Left hindlimb (tissue), 1 donor: ENCODE measurements around the gene HDAC10.

ENCODE experiments used
- DNase-seq: peaks from one replicate; pipeline ENCODE4 v3.0.0-alpha.2; 2018

Gene HDAC10, protein sequence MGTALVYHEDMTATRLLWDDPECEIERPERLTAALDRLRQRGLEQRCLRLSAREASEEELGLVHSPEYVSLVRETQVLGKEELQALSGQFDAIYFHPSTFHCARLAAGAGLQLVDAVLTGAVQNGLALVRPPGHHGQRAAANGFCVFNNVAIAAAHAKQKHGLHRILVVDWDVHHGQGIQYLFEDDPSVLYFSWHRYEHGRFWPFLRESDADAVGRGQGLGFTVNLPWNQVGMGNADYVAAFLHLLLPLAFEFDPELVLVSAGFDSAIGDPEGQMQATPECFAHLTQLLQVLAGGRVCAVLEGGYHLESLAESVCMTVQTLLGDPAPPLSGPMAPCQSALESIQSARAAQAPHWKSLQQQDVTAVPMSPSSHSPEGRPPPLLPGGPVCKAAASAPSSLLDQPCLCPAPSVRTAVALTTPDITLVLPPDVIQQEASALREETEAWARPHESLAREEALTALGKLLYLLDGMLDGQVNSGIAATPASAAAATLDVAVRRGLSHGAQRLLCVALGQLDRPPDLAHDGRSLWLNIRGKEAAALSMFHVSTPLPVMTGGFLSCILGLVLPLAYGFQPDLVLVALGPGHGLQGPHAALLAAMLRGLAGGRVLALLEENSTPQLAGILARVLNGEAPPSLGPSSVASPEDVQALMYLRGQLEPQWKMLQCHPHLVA

DNA sequence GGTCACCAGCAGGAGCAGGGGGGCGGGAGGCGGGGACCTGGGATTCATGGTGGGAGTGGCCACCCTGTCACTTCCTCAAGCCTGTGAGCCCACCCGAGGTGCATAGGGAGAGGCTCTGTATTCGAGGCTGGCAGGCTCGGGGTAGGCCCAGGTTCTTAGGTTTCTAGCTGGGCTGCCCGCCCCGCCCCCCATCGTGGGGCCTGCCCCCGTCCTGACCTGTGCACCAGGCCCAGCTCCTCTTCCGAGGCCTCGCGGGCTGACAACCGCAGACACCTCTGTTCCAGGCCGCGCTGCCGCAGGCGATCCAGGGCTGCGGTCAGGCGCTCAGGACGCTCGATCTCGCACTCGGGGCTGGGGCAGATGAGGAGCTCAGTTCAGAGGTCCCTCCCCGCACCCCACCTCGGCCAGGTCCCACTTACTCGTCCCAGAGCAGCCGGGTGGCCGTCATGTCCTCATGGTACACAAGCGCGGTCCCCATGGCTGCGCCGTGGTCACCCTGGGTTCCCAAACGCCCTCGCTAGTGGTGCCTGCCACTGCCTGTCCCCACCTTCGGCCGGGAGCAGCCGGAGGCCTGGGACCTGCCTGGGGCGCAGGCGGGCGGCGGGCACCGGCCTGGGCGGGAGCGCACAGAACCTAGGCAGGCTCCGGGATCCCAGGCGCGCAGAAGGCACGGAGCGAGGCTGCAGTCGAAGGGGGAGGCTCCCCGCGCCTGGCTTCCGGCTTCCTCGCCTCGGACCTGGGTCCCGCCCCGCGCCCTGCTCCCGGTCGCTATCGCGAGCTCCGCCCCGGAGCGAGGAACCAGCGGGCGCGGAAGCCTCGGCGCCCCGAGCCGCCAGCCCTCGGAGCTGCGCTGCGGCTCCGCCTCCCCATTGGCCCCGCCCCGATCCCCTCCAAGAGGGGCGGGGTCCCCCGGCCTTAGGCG, at the start of gene HDAC10:
Gene HDAC10 (minus strand): TSS at position 711 of the 922 bp plus-strand sequence. CDS start 233 bp downstream, at position 478.
- peak; percentile 81 for DNase-seq

DNA sequence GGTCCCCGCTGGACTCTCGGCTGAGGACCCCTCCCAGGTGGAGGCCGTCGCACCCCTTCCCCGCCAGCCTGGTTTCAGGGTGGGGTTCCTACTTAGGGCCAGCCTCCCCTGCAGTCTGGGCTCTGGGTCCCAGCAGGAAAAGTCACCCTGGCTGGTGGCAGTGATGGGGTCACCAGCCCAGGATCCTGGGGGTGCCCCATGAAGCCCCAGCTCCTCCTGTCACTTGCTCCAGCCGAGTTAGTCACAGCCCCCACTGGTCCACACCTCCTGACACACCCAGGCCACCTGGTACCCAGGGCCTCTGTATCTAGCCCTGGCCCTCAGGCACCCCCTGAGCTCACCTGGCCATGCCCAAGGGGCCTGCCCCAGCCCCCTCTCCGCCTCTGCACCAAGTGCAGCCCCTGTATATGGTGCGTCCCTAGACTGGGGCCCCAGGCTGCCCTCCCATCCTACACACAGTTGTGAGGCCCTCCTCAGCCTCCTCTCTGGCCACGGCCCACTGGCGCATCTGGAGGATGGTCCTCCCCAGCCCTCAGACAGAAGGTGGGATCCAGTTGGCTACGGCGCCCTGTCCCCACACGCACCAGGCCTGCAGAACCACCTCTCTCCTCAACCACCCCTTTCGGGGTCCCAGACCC, 49.7 kb upstream of the HDAC10 start:
- no peak for DNase-seq

DNA sequence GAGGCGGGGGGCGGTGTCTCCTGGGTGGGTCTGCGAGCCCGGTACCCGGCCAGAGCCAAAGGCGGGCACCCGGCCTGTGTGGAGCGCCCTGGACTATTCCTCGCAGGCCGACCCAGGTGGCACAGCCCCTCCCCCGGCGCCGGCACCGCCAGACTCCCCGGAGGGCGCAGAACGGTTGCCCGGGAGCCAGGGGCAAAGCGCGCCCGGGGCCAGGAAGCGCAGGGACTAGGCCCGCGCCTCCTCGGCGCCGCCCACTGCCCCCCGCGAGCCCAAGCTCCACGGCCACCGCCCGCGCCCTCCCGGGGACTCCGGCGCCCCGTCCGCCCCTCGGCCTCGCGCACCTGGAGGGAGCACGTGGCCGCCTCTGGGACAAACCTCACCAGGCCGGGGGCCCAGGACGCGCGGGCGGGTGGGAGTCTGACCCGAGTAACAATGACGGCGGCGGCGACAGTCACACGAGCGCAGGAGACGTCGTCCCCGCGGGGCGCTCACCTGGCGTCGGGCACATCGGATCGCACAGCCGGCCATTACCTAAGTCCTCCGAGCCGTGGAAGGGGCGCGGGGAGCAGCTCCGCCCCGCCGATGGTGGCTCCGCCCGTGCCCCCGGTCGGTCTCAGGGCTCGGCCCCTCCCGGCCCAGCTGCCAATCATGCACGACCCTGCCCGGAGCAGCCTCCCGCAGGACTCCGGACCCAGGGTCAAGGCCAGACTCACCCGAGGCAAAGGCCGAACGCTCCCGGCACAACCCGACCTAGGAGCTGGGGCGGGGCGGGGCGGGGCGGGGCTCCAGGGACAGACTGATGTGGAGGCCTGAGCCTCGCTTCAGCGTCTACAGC, 48.9 kb upstream of the HDAC10 start:
- DNase-seq = no peak

DNA sequence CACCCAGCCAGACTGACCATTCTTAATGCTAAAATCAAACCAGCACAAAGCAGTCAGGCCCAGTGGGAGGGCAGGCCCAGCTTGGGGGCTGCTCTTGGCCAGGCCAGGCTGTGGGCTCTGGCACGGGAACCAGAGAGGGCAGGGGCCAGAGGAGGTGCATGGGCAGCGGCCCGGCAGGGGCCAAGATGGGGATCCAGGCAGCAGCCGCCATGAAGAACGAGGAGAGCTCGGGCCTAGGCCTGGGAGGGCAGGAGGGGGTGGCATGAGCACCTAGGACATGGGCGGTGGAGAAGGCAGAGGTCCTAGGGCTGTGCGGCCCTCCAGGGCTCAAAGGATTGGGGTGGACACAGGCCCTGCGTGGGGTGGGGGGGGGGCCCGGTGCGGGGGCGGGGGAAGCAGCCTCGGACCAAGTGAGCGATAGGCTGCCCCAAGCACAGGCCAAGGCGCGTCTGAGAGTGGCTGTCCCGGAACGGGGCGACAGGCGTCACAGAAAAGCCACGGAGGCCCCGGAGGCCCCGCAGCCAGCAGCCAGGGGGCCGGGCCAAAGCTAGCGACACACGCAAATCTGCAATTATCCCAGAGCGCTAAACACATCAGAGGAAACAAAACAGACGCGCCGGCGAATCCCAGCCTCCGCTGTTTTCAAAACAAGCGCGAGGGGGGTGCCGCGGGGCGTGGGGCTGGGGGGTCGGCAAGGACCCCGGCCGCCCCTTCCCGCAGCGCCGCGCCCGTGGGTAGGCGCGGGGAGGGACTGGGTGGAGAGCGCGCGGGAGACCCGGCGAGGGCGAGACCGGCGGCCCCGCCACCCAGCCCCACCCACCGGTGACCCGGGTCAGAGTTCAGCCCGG, 48.1 kb upstream of the HDAC10 start:
- DNase-seq = peak; percentile 70

DNA sequence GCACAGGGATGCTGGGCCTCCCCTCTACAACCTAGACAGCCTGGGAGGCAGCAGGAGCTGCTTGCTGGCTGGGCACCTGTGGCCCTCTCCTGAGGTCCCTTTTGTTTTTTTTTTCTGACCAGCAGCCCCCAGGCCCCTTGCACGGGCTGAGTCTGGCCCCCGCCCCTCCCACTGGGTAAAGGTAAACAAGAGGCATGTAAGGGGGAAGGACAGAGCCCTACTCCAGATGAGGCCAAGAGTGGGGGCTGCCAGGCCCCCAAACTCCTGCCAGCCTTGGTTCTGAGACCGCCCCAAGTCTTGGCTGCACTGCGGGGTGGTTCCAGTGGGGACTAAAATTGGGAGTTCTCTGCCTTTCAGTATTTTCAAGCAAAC, 47.2 kb upstream of the HDAC10 start:
- no peak for DNase-seq

DNA sequence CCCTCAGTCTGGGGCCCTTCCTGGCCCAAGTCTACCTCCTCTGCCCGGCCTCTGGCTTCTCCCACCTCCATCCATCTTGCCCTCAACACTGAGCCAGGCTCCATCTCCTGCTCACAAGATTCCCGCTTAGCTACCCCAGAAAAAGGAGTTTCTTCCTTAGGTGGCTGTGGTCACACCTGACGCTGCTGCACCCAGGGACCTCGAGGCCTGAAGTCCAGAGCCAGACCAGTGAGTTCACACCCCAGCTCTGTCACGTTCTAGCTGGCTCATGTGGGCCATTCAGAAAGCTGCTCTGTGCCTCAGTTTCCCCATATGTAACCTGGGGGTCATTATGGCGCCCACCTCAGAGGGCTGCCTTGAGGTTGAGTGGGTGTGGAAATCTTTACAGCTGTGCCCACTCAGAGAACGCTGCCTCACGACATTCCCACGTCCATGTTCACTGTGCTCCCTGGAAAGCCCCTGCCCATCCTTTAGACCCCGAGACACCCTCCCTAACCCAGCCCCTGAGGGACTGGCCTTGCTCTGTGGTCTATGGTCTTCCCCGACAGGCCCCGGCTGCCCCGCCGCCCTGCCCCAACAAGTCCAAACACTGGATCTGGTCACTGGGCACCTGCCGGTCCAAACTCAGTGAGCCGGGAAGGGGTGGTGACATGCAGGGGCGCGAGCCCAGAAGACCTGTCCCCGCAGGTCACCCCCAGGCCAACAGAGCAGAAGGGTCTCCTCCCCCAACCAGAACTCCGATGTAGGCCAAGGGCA, 46.6 kb upstream of the HDAC10 start:
- no peak for DNase-seq

DNA sequence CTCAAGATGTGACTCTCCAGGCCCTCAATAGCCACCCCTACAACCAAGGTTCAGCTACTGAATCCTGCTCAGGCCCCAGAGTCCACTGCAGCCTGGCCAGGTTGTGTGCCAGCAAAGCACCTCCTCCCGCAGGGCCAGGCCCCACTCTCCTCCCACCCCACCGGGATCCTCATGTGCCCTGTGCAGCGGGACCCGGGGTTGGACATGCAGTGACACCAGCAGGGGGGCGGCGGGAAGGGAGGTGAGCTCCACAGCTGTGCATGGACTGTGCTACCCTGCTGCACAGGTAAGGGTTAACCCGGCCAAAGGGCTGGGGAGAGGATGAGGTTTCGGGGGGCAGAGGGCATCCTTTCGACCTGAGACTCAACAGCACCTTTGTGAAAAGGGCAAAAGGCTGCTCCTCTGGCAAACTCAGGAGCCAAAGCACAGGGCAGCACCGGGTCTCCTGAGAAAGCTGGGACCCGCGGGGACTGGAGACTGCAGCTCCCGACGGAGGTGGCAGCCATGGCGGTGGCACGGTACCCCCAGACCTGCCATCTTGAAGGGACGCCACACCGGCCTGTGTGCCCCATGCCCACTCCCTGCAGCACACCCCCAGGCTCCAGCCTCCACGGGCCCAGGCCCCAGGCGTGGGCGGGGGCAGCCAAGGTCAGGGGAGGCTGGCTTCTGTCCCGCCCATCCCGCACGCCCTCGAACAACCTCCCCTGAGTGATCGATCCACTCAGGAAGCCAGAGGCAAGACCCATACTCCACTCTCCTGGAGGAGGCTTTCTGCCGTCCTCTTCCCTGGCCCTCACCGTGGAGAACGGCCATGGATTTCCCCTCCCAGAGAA, 45.8 kb upstream of the HDAC10 start:
- DNase-seq = no peak

DNA sequence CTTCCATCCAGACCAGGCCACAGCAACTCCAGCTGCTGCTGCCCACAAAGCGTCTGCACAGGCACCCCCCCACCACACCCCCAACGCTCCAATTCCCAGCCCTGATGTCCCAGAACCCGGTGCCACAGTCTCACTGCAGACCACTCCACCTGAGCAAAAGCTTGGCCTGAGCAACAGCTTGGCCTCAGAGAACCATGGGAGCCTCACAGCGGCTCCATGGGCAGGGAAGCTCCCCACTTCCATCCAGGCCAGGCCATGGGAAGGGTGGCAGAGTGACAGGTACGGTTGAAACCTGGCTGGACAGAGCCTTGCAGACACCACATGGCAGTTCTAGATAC, 43.2 kb upstream of the HDAC10 start:
- DNase-seq = no peak

DNA sequence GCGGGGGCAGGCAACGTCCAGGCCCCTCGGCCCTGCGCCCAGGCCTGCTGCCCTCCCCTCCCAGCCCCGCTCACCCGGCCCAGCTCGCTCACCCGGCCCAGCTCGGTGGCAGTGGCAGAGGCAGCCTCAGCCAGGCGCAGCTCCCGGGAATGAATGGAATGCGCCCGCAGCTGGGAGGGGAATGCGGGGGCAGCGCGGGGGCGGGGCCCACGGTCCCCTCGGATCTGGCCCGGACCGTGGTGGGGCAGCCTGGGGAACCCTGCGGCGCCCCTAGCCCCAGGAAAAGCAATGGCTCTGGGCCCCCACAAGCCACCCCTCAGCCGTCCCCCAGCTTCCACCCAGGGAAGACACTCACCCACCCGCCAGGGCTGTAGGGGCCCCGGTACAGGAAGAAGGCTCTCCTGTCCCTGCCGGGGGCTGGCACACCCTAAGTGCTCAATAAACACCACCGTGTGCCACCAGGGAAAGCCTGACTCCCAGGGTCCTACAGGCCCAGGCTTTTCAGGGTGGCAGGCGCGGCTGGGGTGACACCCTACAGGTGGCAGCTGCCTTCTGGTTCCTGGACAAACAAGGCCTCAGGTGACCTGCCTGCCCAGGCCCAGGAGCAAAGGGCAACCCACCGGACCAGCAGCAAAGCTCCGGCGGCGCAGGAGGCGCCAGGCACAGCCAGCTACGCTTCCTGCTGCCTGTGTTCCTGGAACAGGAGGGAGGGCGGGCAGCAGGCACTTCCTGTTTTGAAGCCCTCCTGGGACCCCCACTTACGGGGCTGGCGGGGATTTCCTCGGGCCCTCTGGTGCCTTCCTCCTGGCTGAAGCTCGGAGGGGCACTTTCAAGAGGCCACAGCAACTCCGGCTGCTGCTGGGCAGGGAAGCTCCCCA, 42.6 kb upstream of the HDAC10 start:
- DNase-seq = peak; percentile 80

DNA sequence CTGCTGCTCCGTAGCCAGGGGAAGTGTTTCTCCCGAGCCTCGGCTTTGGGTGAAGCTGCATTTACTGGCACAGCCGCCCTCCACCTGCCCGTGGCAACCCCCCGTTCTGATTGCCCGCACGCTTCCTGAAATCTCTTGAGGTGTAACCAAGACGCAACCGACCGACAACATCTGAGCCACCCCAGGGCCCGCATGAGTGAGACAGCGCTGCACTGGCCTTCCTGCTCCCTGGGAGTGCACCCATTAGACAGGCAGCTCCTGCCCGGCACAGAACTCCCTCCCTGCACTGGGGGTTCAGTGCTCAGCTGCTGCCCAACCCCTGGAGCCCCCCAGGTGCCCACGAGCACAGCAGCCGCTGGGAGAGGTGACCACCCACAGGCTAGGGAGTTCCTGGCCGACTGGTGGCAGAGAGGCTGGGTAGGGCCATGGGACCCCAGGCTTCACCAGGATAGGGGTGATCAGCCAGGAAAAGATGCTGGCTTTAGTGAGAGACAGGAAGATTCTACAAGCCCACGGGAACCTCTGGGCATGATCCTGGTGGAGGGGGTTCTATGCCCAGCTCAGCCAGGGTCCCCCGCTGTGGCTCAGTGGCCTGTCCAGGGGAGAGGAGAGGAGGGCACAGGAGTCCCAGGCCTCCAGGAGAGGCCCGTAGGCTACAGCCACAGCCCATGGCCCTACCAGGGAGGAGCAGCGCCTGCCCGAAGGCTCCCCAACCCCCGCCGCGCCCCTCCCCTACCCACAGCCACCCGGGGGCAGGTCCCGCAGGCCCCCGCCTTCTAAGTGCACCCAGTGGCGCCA, 41.8 kb upstream of the HDAC10 start:
- DNase-seq = no peak

DNA sequence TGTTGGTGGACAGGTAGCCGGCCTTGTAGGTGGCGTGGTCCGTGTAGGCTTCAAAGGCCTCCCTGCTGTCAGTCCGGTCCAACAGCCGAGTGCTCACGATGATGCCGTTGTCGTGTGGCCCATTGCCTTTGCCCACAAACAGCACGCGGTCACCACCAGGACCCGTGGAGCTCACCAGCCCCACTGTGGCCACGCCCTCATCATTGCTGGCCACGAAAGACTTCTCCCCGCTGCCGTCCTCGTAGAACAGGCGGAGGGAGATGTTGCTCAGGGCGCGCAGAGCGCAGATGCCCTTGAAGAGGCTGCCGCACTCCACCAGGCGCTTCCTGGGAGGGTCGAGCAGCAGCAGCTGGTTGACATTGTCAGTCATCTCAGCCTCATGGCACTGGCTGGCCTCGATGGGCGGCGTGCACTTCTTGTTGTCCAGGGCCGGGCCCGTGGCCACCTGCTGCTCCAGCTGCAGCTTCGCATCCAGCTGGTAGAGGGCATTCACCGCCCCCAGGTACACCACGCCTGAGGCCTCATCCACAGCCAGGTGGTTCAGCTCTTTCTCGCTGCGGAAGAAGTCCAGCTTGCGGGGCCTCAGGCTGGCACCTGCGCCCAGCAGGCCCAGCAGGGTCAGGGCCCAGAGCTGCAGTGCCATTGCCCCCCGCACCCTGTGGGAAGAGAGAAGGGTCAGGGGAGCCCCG, 39.0 kb upstream of the HDAC10 start:
- DNase-seq = no peak

DNA sequence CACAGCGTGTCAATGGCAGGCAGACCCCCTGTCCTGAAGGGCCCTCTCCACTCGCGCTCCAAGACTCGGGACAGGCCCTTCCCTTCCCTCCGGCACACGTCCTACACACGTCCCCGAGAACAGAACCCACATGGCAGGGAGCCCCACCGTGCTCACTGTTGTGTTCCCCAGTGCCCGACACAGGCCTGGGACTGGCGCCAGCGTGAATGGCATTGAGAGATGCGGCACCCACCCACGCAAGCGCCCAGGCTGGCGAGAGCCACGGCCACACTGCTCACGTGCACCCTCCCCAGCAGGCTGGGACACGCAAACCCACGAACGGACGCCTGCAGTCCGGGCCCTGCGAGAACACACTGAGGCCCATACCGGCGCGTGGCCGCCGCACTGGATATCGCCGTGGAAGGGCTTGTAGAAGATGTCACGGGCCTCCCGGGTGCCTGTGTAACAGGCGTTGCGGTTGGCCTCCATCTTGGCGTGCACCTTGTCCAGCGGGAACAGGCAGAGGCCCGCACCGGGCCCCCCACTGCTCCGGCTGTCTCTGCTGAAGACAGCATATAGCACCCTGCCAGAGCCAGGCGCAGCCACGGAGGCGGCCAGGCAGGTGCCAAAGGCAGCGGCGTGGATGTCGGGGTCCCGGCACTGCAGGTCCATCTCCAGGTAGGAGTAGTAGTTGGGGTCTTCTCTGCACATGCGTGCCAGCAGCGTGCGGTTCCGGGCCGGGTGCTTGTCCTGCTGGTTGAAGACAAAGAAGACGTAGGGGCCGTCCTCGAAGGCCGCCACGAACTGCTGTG, 38.3 kb upstream of the HDAC10 start:
- DNase-seq = no peak

DNA sequence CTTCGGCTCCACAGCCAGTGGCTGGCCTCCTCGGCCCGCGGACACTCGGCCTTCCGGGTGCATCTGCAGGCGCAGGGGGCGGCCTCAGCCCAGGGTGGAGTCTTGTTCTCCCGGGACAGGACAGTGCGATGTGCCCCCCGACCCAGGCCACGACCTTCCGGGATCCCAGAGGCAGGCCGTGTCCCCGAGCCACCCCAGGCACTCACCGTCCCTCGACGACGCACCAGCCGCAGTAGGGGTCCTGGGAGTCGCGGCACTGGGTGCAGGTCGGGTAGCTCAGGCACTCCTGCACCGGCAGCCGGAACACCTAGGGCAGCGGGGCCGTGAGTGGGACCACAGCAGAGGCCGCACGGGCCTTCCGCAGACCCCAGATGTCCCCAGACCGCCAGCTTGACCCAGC, 36.7 kb upstream of the HDAC10 start:
- no peak for DNase-seq

DNA sequence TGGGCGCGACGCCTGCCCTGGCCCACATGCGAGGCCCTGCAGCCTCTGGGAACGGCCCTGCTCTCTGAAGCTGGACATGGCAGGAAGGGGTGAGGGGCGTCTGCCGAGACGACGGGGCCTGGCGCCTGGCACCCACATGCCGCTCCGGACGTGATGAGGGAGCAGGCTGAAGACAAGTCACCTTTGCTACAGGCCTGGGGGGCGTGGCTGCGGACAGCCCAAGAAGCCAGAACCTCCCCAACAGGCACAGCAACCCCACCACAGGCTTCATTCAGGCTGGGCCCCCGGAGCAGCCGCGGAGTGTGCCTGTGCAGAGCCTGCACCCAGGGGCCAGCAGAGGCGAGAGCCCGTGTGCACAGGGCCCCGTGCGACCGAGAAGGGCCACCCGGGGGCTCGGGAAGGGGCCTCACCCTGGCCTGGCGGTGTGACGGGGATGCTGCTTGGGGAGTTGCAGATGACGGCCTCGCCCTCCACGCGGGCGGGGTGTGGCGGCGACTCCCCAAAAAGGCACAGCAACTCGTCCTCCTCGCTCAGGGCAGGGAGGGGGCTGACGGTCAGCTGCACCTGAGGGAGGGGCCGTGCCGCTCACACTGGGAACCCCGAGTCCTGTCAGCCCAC, 35.7 kb upstream of the HDAC10 start:
- no peak for DNase-seq

DNA sequence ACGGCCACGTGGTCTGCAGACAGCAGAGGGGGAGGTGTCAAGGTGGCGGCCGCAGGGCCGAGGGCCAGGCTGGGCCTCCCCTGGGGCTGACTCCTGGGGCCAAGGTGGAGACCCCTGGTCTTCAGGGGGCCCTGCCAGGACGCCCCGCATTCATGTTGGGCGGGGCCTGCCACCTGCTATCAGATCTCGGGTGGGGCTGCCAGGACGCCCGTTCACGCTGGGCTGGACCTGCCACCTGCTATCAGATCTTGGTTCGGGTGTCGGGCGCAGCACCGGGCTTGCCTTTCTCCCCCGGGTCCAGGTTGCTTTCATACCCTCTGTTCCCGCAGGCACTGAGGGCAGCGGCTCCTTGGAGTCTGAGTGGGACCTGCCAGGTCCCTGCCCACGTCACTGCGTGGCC, 35.2 kb upstream of the HDAC10 start:
- DNase-seq = no peak
